ENCODE data around the gene NDUFA13.

Gene NDUFA13

DNA sequence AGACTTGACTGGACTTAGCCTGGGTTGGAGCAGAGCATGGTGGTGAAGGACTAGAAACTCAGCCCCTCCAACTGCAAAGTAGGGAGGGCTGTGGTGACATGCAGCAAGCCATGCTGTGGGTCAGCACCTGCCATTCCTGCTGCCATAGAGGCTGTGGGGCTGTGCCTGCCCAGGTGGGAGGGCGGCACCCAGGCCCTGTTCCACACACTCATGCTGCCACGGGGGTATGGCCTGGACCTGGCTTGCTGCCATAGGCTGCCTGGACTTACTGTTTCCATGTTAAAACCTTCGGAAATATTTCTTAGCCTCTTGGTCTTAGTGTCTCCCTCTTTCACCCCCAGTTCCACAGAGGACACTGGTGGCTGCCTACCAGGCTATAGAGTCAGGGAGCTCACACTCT lies 51.4 kb downstream of the NDUFA13 start:
- H3K4me1 Mint-ChIP-seq: peaks cover under 1% of the 10 kb centered on the region
- peaks cover 1% of the 10 kb centered on the region for H3K27me3 Mint-ChIP-seq (ENCODE audit: low read depth, poor library complexity)
- no peak for DNase-seq
- TF ChIP-seq, protein P1, sequence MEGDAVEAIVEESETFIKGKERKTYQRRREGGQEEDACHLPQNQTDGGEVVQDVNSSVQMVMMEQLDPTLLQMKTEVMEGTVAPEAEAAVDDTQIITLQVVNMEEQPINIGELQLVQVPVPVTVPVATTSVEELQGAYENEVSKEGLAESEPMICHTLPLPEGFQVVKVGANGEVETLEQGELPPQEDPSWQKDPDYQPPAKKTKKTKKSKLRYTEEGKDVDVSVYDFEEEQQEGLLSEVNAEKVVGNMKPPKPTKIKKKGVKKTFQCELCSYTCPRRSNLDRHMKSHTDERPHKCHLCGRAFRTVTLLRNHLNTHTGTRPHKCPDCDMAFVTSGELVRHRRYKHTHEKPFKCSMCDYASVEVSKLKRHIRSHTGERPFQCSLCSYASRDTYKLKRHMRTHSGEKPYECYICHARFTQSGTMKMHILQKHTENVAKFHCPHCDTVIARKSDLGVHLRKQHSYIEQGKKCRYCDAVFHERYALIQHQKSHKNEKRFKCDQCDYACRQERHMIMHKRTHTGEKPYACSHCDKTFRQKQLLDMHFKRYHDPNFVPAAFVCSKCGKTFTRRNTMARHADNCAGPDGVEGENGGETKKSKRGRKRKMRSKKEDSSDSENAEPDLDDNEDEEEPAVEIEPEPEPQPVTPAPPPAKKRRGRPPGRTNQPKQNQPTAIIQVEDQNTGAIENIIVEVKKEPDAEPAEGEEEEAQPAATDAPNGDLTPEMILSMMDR (IDR thresholded peaks at IDR 0.05): no peak
- H3K27ac Mint-ChIP-seq: no peak overlapping the region
- peaks cover 35% of the 10 kb centered on the region for H3K36me3 Mint-ChIP-seq (ENCODE audit: low read depth)
- no peaks in the 10 kb centered on the region for H3K9me3 Mint-ChIP-seq
- H3K4me3 Mint-ChIP-seq: no peak overlapping the region

DNA sequence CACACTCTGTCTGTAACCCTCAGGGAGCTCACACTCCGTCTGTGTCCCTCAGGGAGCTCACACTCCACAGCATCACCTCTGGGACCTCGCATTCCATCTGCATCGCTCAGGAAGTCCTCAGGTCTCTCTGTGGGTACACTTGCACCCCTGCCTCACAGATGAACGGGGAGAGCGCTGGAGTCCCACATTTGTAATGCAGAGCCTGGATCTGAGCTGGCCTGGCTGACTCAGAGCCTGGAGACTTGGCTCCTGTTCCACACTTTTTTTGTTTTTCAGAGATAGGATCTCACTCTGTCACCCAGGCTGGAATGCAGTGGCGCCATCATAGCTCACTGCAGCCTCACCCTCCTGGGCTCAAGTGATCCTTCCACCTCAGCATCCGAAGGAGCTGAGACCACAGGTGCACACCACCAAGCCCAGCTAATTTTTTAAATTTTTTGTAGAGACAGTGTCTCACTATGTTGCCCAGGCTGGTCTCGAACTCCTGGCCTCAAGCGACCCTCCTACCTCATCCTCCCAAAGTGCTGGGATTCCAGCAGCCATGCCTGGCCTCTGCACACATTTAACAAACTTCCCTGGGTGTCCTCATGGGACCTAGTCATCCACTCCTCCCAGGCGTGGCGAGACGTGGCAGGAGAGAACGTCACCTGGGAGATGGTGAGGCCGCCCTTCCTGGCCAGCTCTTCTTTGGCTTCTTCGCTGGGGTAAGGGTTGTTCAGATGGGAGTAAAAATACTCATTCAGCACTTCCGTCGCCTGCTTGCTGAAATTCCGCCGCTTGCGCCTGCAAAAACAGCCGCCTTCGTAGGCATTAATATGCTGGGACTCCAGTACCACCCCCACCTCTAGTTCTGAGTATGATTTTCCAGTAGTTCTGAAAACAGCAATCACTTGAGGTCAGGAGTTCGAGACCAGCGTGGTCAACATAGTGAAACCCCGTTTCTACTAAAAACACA lies 53.1 kb downstream of the NDUFA13 start:
- no peaks in the 10 kb centered on the region for H3K9me3 Mint-ChIP-seq
- H3K36me3 Mint-ChIP-seq (ENCODE audit: low read depth): peaks cover 35% of the 10 kb centered on the region
- DNase-seq: no peak
- H3K27me3 Mint-ChIP-seq (ENCODE audit: low read depth, poor library complexity): peaks cover 6% of the 10 kb centered on the region
- H3K4me3 Mint-ChIP-seq: no peak overlapping the region
- H3K4me1 Mint-ChIP-seq: no peaks in the 10 kb centered on the region
- TF ChIP-seq, protein P1 (IDR thresholded peaks at IDR 0.05): no peak
- H3K27ac Mint-ChIP-seq: no peak overlapping the region

DNA sequence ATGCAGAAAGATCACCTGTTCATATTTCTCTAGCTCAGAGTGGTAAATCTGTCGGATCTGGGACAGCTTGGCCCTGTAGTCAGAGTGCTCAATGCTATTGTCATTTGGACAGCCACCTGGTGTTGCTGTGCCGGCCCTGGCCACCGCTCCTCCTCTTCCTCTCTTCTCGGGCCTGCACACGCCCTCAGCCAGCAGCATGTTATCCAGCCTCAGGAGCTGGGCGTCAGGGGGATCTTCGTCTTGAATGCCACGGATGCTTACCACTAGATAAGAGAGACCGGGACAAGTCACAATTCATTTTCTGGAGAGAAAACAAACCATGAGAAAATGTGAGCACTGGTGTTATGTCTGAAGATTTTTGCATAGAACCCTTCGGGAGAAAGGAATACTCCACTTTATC lies 54.5 kb downstream of the NDUFA13 start:
- peaks cover 27% of the 10 kb centered on the region for H3K36me3 Mint-ChIP-seq (ENCODE audit: low read depth)
- TF ChIP-seq, protein P1 (IDR thresholded peaks at IDR 0.05): no peak
- no peak overlapping the region for H3K4me3 Mint-ChIP-seq
- H3K27me3 Mint-ChIP-seq (ENCODE audit: low read depth, poor library complexity): peaks cover 6% of the 10 kb centered on the region
- no peaks in the 10 kb centered on the region for H3K9me3 Mint-ChIP-seq
- no peak overlapping the region for H3K27ac Mint-ChIP-seq
- DNase-seq: no peak
- peaks cover 5% of the 10 kb centered on the region for H3K4me1 Mint-ChIP-seq

DNA sequence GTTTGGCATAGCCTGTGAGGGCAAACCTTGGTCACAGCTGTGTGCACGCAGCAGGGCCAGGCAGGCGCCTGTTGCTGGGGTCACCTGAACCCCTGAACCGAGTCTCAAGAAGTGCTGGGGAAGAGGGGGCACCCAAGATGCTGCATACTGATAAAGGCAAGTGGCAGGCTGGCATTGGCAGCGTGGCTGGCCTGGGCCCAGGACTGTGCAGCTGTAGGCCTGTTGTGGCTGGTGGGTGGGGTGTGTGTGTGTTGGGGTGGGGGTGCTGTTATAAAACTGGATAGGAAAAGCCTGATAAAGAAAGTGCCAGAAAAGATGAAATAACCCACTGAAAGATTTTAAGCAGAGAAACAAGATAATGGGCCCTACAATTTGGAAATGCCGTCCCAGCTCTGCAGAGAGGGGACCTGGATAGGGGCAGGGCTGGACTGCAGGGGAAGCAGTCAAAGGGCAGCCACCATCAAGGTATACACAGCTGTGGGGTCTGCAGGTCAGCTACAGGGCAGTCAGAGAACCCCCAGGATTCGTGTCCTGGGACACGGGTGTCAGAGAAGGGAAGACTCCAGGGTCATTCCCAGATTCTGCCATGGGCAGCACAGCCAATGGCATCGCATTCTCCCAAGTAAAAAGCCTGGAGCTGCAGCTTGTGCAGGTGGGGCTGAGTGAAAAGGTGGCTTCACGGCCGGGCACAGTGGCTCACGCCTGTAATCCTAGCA lies 55.2 kb downstream of the NDUFA13 start:
- H3K4me1 Mint-ChIP-seq: peaks cover 9% of the 10 kb centered on the region
- H3K27me3 Mint-ChIP-seq (ENCODE audit: low read depth, poor library complexity): peaks cover 6% of the 10 kb centered on the region
- no peak overlapping the region for H3K27ac Mint-ChIP-seq
- peaks cover 27% of the 10 kb centered on the region for H3K36me3 Mint-ChIP-seq (ENCODE audit: low read depth)
- TF ChIP-seq, protein P1 (IDR thresholded peaks at IDR 0.05): no peak
- DNase-seq: no peak
- H3K9me3 Mint-ChIP-seq: no peaks in the 10 kb centered on the region
- no peak overlapping the region for H3K4me3 Mint-ChIP-seq

DNA sequence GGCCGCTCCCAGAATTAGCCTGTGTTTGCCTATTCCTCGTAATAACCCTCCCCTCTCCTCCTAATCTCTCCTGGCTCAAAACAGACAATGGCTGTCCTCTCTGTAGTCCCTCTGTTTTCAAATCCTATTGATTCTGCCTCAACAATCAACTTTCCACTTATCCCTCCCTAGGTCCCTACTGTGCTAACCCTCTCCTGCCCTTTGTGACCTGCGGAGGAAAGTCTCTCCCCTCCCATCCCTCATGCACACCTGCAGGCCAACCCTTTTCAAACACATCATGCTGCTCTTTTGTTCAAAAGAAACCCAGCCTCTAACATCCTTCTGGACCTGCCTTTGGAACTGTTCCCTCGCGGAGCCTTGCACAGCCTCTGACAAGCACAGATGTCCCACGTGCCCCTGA lies 59.4 kb downstream of the NDUFA13 start:
- Mint-ChIP-seq H3K4me3 (no peak overlapping the region), H3K27me3 (ENCODE audit: low read depth, poor library complexity) (peaks cover 6% of the 10 kb centered on the region), H3K27ac (peak overlapping the region; percentile 37), H3K9me3 (no peaks in the 10 kb centered on the region), H3K4me1 (peaks cover 17% of the 10 kb centered on the region), H3K36me3 (ENCODE audit: low read depth) (peaks cover 4% of the 10 kb centered on the region)
- DNase-seq: no peak
- TF ChIP-seq, protein P1 (IDR thresholded peaks at IDR 0.05): no peak
